Endothelial cell of umbilical vein (primary cell): Measurements from ENCODE around the gene THNSL1. TPM values are rescaled to one million over a fixed set of nuclear protein-coding genes. Genes with fewer than 3 reads are reported as not detected.

Source experiments
- BruUV-seq: library from RNA; stranded (reverse); fragments of 400-500 nt; replicated peaks from 2 replicates; lab custom pipeline; 2021; lab: Mats Ljungman, UMichigan
- CTCF ChIA-PET: fragments of 300-600, 350-600 bp; sonication (Branson Sonifier 250); formaldehyde crosslinking; loops from one replicate; lab custom pipeline; 2021; ENCODE audit warnings: antibody characterized with exemption, inconsistent platforms; lab: Charles Lee
- POLR2A ChIA-PET: fragments of 300-600, 350-600 bp; sonication (Branson Sonifier 250); formaldehyde crosslinking; loops from one replicate; lab custom pipeline; 2021; ENCODE audit warnings: antibody characterized with exemption, inconsistent platforms; lab: Charles Lee
- DNase-seq: peaks from one replicate; pipeline ENCODE4 v3.0.0-alpha.2; 2011; ENCODE audit warnings: low read depth, low spot score
- FAIRE-seq: peaks from 2 replicates; lab custom pipeline; 2011; peaks lifted over from hg19 to GRCh38; lab: Jason Lieb, UNC
- H2AFZ ChIP-seq: 2 replicates; pipeline ENCODE4 v1.6.0; 2012; ENCODE audit warnings: low read depth, low read length, control low read depth, inconsistent platforms
- H3K27ac ChIP-seq: 2 replicates; pipeline ENCODE4 v1.5.1; 2011; ENCODE audit warnings: low read depth, mild to moderate bottlenecking, control low read depth, low read length, moderate library complexity; ENCODE audit not compliant: insufficient read depth
- H3K27me3 ChIP-seq, 2 experiments: 2 replicates each; pipeline versions ENCODE4 v1.6.0 to v1.6.1; 2011; ENCODE audit warnings: low read length in 2 of 2, mixed read lengths in 1 of 2; ENCODE audit not compliant: control insufficient read depth in 2 of 2, insufficient read depth in 2 of 2
- H3K36me3 ChIP-seq, 2 experiments: 2 replicates in 1 of 2; 3 replicates in 1 of 2; pipeline ENCODE4 v1.5.1; 2011; ENCODE audit warnings: low read length in 2 of 2, mild to moderate bottlenecking in 1 of 2, moderate library complexity in 1 of 2; ENCODE audit not compliant: control insufficient read depth in 2 of 2, insufficient read depth in 2 of 2; ENCODE audit errors: extremely low read depth in 1 of 2
- H3K4me1 ChIP-seq: 3 replicates; pipeline ENCODE4 v1.5.1; 2011; ENCODE audit warnings: mild to moderate bottlenecking, low read length; ENCODE audit not compliant: control insufficient read depth, insufficient read depth; ENCODE audit errors: extremely low read depth
- H3K4me2 ChIP-seq: 2 replicates; pipeline ENCODE4 v1.6.1; 2011; ENCODE audit warnings: low read length, control low read depth, mixed read lengths; ENCODE audit not compliant: insufficient read depth
- H3K4me3 ChIP-seq, 3 experiments: fragments of 200-600 bp in 1 of 3; sonication (generic), shearing (Covaris generic) in 1 of 3; replicated peaks in 1 of 3; 2 replicates each; pipeline ENCODE4 v1.5.1; 2011 to 2016; ENCODE audit warnings: control low read depth in 3 of 3, low read length in 3 of 3, mild to moderate bottlenecking in 2 of 3, inconsistent platforms in 1 of 3, low read depth in 1 of 3, moderate library complexity in 1 of 3; ENCODE audit not compliant: insufficient read depth in 1 of 3
- H3K79me2 ChIP-seq: 2 replicates; pipeline ENCODE4 v1.6.0; 2012; ENCODE audit warnings: low read length, inconsistent platforms; ENCODE audit not compliant: control insufficient read depth, insufficient read depth
- H3K9ac ChIP-seq: replicated peaks from 2 replicates; pipeline ENCODE3; 2011; ENCODE audit warnings: low read length, control low read depth; ENCODE audit not compliant: insufficient read depth; ENCODE audit errors: extremely low read depth
- H3K9me1 ChIP-seq: replicated peaks from 3 replicates; pipeline ENCODE4 v1.6.0; 2011; ENCODE audit warnings: mild to moderate bottlenecking, low read length; ENCODE audit not compliant: control insufficient read depth, insufficient read depth; ENCODE audit errors: extremely low read depth
- H3K9me3 ChIP-seq: replicated peaks from 2 replicates; pipeline ENCODE4 v1.5.1; 2012; ENCODE audit warnings: low read length, inconsistent platforms; ENCODE audit not compliant: control insufficient read depth, insufficient read depth
- H4K20me1 ChIP-seq: replicated peaks from 2 replicates; pipeline ENCODE3; 2011; ENCODE audit warnings: mild to moderate bottlenecking, low read length; ENCODE audit not compliant: control insufficient read depth, insufficient read depth; ENCODE audit errors: extremely low read depth
- CTCF ChIP-seq, 2 donors: IDR thresholded peaks; 1 replicate in 1 of 2; 2 replicates in 1 of 2; pipeline ENCODE4 v1.5.1; 2011; ENCODE audit warnings: low read length in 2 of 2, mild to moderate bottlenecking in 2 of 2, moderate library complexity in 2 of 2, control low read depth in 1 of 2, inconsistent platforms in 1 of 2, low read depth in 1 of 2; ENCODE audit not compliant: insufficient read depth in 1 of 2; ENCODE audit errors: extremely low read depth in 1 of 2
- EZH2 ChIP-seq: IDR thresholded peaks from 2 replicates; pipeline ENCODE4 v1.6.1; 2012; ENCODE audit warnings: borderline replicate concordance, low read depth, mild to moderate bottlenecking, moderate library complexity, low read length, inconsistent platforms; ENCODE audit not compliant: severe bottlenecking
- FOS ChIP-seq: IDR thresholded peaks from 2 replicates; pipeline ENCODE4 v1.6.1; 2011; ENCODE audit warnings: mild to moderate bottlenecking, low read length, moderate library complexity, borderline replicate concordance; ENCODE audit not compliant: insufficient read depth
- GATA2 ChIP-seq: IDR thresholded peaks from 2 replicates; pipeline ENCODE4 v1.7.0; 2011; ENCODE audit warnings: low read depth, mild to moderate bottlenecking, moderate library complexity, mixed read lengths, low read length; ENCODE audit not compliant: insufficient read length, insufficient read depth
- JUN ChIP-seq: IDR thresholded peaks from 2 replicates; pipeline ENCODE4 v1.6.1; 2011; ENCODE audit warnings: borderline replicate concordance, low read depth; ENCODE audit not compliant: insufficient read length, insufficient read depth
- MAX ChIP-seq: IDR thresholded peaks from 2 replicates; pipeline ENCODE4 v1.6.1; 2011; ENCODE audit not compliant: insufficient read depth, insufficient read length
- MYC ChIP-seq: IDR thresholded peaks from one replicate; pipeline ENCODE4 v1.6.1; 2011; ENCODE audit warnings: mild to moderate bottlenecking, low read depth, low read length
- POLR2A ChIP-seq: IDR thresholded peaks from 2 replicates; pipeline ENCODE4 v1.6.1; 2012; ENCODE audit warnings: low read depth, mild to moderate bottlenecking, control low read depth, low read length
- POLR2AphosphoS5 ChIP-seq: IDR thresholded peaks from 2 replicates; pipeline ENCODE4 v1.6.1; 2012; ENCODE audit warnings: low read depth, mild to moderate bottlenecking, control low read depth, low read length, moderate library complexity; ENCODE audit not compliant: insufficient read depth
- dilution Hi-C: fragments of 300-500 bp; cut with MboI; formaldehyde crosslinking; loops from one replicate; pipeline ENCODE4 v1.15.0; 2019; ENCODE audit warnings: low sequenced_read_pairs; ENCODE audit not compliant: extremely low pct_ligation_motif_present
- intact Hi-C: fragments of 100-400 bp; cut with micrococcal nuclease; formaldehyde crosslinking; loops from one replicate; pipeline ENCODE4 v1.10.0; 2022
- polyA plus RNA-seq, 4 experiments: library from polyadenylated mRNA; depleted of rRNA in 3 of 4; stranded (reverse) in 3 of 4; unstranded in 1 of 4; fragments of >200 nt; gene quantifications; 2 replicates each; pipeline versions ENCODE4 v1.2.1 to v1.2.3, GENCODE V29; 2011 to 2012; ENCODE audit warnings: missing spikeins in 1 of 4
- total RNA-seq: library from RNA; stranded (reverse); gene quantifications from 2 replicates; pipeline ENCODE4 v1.2.3, GENCODE V29; 2021

The THNSL1 gene
- total and polyA plus RNA-seq, 2 donors (not counting 3 experiments of a cell fraction or from before 2014, with no cell fraction given): 0.52 to 2.1 TPM

GRCh38 chr10:24973163-24973562 is 43.2 kb upstream of the THNSL1 start:
- CTCF ChIA-PET: no interaction called here
- Histone ChIP-seq H3K79me2 (no peaks in the 10 kb centered on the region), H3K27me3 (no peaks in the 10 kb centered on the region), H3K27ac (no peak overlapping the region), H3K36me3 (no peaks in the 10 kb centered on the region), H3K4me1 (no peaks in the 10 kb centered on the region), H3K4me3 (no peak overlapping the region), H2AFZ (no peak overlapping the region), H3K4me2 (no peak overlapping the region), H3K9me3 (no peaks in the 10 kb centered on the region), H4K20me1 (no peaks in the 10 kb centered on the region), H3K9ac (no peak overlapping the region), H3K9me1 (no peaks in the 10 kb centered on the region)
- DNase-seq (no peak), FAIRE-seq (no peak)
- dilution Hi-C loops: no loop called here
- intact Hi-C loops: no loop called here
- TF ChIP-seq POLR2A (no peak), MAX (no peak), CTCF (IDR thresholded peaks at IDR 0.05; ENCODE audit: extremely low read depth in 1 of 2, insufficient read depth in 1 of 2, low read depth in 1 of 2, low read length in 2 of 2) (no peak), GATA2 (no peak), JUN (no peak), EZH2 (no peak), FOS (no peak), MYC (no peak), POLR2AphosphoS5 (no peak)
- BruUV-seq: no TSS peak
- POLR2A ChIA-PET: no interaction called here
